ENCODE measurements around the gene PTGIS.

DNA sequence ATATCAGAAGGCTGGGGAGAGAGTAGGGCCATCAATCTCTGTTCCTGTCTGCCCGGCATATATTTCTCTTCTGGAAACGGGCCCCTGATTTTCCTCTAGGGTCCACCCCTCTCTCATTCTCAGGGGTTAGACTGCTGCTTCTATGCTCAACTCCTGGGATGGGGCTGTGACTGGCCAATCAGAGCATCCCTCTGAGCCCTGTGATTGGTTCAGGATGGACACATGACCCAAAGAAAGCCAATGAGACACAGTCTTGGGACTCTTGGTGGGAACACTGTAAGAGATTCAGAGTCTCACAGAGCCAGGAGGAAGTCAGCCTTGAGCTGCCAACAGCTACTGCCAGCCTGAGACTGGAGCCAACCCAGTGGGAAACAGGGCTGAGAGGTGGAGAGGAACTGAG is 54.4 kb downstream of the PTGIS start:
- TF ChIP-seq, protein P1, sequence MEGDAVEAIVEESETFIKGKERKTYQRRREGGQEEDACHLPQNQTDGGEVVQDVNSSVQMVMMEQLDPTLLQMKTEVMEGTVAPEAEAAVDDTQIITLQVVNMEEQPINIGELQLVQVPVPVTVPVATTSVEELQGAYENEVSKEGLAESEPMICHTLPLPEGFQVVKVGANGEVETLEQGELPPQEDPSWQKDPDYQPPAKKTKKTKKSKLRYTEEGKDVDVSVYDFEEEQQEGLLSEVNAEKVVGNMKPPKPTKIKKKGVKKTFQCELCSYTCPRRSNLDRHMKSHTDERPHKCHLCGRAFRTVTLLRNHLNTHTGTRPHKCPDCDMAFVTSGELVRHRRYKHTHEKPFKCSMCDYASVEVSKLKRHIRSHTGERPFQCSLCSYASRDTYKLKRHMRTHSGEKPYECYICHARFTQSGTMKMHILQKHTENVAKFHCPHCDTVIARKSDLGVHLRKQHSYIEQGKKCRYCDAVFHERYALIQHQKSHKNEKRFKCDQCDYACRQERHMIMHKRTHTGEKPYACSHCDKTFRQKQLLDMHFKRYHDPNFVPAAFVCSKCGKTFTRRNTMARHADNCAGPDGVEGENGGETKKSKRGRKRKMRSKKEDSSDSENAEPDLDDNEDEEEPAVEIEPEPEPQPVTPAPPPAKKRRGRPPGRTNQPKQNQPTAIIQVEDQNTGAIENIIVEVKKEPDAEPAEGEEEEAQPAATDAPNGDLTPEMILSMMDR (IDR thresholded peaks at IDR 0.05), result no peak
- no peak for TF ChIP-seq POLR2AphosphoS5 (IDR thresholded peaks at IDR 0.05)
- no peak for TF ChIP-seq POLR2A (IDR thresholded peaks at IDR 0.05)

All from prostate gland (tissue), 2 donors.